NCI-H526 (cell line): ENCODE measurements around the gene SLC39A2.
"Not testable (repeated sequence)": the region's sequence is repeated elsewhere in the genome, so short reads cannot be mapped to it uniquely, and the experiment has no call there.

Experiments used
- DNase-seq, 2 experiments: peaks; one replicate each; lab custom pipeline; 2025; lab: John Stamatoyannopoulos, UW

Gene SLC39A2

GRCh38 chr14:20997115-20997514 is 2.0 kb upstream of the SLC39A2 start:
- no peak for DNase-seq

GRCh38 chr14:20997564-20997963 is 1.5 kb upstream of the SLC39A2 start:
- no peak for DNase-seq

GRCh38 chr14:20998139-20998538 is 954 bp upstream of the SLC39A2 start:
- no peak for DNase-seq

- no peak for DNase-seq
Observed at GRCh38 chr14:20999591-20999990, 498 bp downstream of the SLC39A2 start.

- DNase-seq, result no peak
Observed at GRCh38 chr14:21001218-21001617, 2.1 kb downstream of the SLC39A2 start.

GRCh38 chr14:21003788-21004346 is 4.8 kb downstream of the SLC39A2 start:
- no peak for DNase-seq

- DNase-seq, result not testable (repeated sequence)
Observed at GRCh38 chr14:21009721-21010120, 10.6 kb downstream of the SLC39A2 start.

GRCh38 chr14:21011136-21011535 is 12.0 kb downstream of the SLC39A2 start:
- no peak for DNase-seq

- peak; percentile 86 to 92 for DNase-seq
Observed at GRCh38 chr14:21014761-21015190, 15.7 kb downstream of the SLC39A2 start.

GRCh38 chr14:21015312-21015711 is 16.2 kb downstream of the SLC39A2 start:
- no peak for DNase-seq

- DNase-seq, result no peak
Observed at GRCh38 chr14:21016413-21017190, 17.5 kb downstream of the SLC39A2 start.

- DNase-seq, result no peak
Observed at GRCh38 chr14:21017528-21018245, 18.6 kb downstream of the SLC39A2 start.

- no peak for DNase-seq
Observed at GRCh38 chr14:21018286-21018685, 19.2 kb downstream of the SLC39A2 start.

- DNase-seq, result no peak
Observed at GRCh38 chr14:21018781-21019180, 19.7 kb downstream of the SLC39A2 start.

- DNase-seq, result no peak
Observed at GRCh38 chr14:21019366-21019765, 20.3 kb downstream of the SLC39A2 start.

GRCh38 chr14:21020977-21021545 is 22.0 kb downstream of the SLC39A2 start:
- DNase-seq, result no peak

GRCh38 chr14:21022686-21023085 is 23.6 kb downstream of the SLC39A2 start:
- no peak for DNase-seq

GRCh38 chr14:21023174-21023573 is 24.1 kb downstream of the SLC39A2 start:
- no peak for DNase-seq

GRCh38 chr14:21023817-21024584 is 24.9 kb downstream of the SLC39A2 start:
- DNase-seq, result no peak

- peak in 1 of 2 experiments; percentile 86 for DNase-seq
Observed at GRCh38 chr14:21024585-21025370, 25.7 kb downstream of the SLC39A2 start, which contains the start of gene NDRG2. NDRG2 (minus strand) TSS chr14:21025061; CDS start chr14:21023315, 1,746 bp downstream.
